Activated CD4-positive, alpha-beta T cell treated with anti-CD3 and anti-CD28 coated beads for 36 hours (primary cell): ENCODE results near the gene DDA1. TPM values are rescaled to one million over a fixed set of nuclear protein-coding genes. Genes with fewer than 3 reads are reported as not detected.

ENCODE experiments used
- total RNA-seq, 2 experiments: library from RNA; stranded (reverse); gene quantifications; one replicate each; pipeline ENCODE4 v1.2.3, GENCODE V29; 2021

Gene DDA1
- total RNA-seq, 2 experiments from 2014 or later: 26.2 to 39.6 TPM

Other genes starting within 250 kb of the DDA1 start
- gene HAUS8, start 234.1 kb upstream of the DDA1 start, total RNA-seq: 10 to 100 TPM; 32.6 to 41.7 TPM
- 10 to 100 TPM; 90.3 to 98.5 TPM for gene MYO9B, start 233.8 kb upstream of the DDA1 start, total RNA-seq
- gene USE1, start 94.2 kb upstream of the DDA1 start, total RNA-seq: 10 to 100 TPM; 22.6 to 24.5 TPM
- 10 to 100 TPM; 10.9 to 11.7 TPM for gene OCEL1, start 83.3 kb upstream of the DDA1 start, total RNA-seq
- gene NR2F6, start 63.6 kb upstream of the DDA1 start, total RNA-seq: 1 to 10 TPM; 7.4 to 7.9 TPM
- under 1 TPM in 1 of 2 experiments, not detected in 1; 0.11 TPM for gene USHBP1, start 44.8 kb upstream of the DDA1 start, total RNA-seq
- 100 to 1,000 TPM; 109 to 132 TPM for gene BABAM1, start 42.1 kb upstream of the DDA1 start, total RNA-seq
- gene ANKLE1, start 27.7 kb upstream of the DDA1 start, total RNA-seq: 1 to 10 TPM; 2.9 to 3.1 TPM
- 1 to 10 TPM; 6.1 to 8.0 TPM for gene ABHD8, start 6.1 kb upstream of the DDA1 start, total RNA-seq
- gene MRPL34, start 3.7 kb upstream of the DDA1 start, total RNA-seq: 10 to 100 TPM; 72.0 to 88.6 TPM
- 1 to 10 TPM; 4.2 to 4.8 TPM for gene ANO8, start 25.3 kb downstream of the DDA1 start, total RNA-seq
- gene GTPBP3, start 28.0 kb downstream of the DDA1 start, total RNA-seq: 10 to 100 TPM; 37.3 to 39.8 TPM
- gene PLVAP, start 67.8 kb downstream of the DDA1 start, total RNA-seq: not detected
- gene CCDC194, start 84.6 kb downstream of the DDA1 start, total RNA-seq: 1 to 10 TPM in 1 of 2 experiments, under 1 TPM in 1; 0.97 to 1.6 TPM
- gene BST2, start 96.1 kb downstream of the DDA1 start, total RNA-seq: 10 to 100 TPM; 62.0 to 70.7 TPM
- gene MVB12A, start 110.5 kb downstream of the DDA1 start, total RNA-seq: 10 to 100 TPM; 27.6 to 32.6 TPM
- gene TMEM221, start 139.1 kb downstream of the DDA1 start, total RNA-seq: not detected
- not detected for gene NXNL1, start 151.4 kb downstream of the DDA1 start, total RNA-seq
- gene SLC27A1, start 161.0 kb downstream of the DDA1 start, total RNA-seq: 1 to 10 TPM; 2.2 to 2.7 TPM
- gene PGLS, start 202.1 kb downstream of the DDA1 start, total RNA-seq: 10 to 100 TPM; 53.1 to 55.5 TPM
- gene COLGALT1, start 246.1 kb downstream of the DDA1 start, total RNA-seq: 10 to 100 TPM; 51.2 to 64.3 TPM